GM21447 (cell line): Measurements from ENCODE around the gene PSD2.
"Not testable (repeated sequence)": the region's sequence is repeated elsewhere in the genome, so short reads cannot be mapped to it uniquely, and the experiment has no call there.

ENCODE experiments used
- ATAC-seq: cut with Tn5 transposase; IDR thresholded peaks from one replicate; pipeline ENCODE4 v1.9.1; 2021; ENCODE audit not compliant: unreplicated experiment

Gene PSD2

DNA sequence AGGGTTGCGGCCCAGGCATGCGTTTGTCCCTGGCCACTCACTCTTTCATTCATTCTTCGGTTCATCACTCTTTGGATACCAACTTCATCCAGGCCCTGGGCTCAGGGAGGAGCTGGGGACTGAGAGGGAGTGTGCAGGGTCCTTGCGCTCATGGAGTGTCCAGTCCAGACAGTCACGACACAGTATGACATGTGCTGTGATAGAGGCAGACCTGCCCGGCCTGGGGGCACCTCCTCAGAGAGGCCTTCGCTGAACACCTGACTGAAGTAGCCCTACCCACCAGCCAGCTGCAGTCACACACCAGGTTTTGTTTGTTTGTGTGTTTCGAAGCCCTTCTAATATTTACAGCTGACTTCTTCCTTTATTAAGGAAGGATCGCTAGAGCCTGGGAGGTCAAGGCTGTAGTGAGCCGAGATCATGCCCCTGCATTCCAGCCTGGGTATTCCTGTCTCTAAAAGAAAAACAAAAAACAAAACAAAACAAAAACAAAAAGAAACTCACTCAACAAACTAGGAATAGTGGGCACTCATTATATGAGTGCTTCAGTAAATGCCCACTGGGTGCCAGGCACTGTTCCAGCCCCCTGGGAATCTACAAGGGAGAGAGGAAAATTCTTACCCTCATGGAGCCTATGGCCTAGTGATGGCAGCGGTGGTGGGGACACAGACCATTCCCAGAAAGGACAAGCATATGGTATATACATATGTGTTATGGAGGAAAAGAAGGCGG is 6.3 kb upstream of the PSD2 start:
- ATAC-seq, result no peak

DNA sequence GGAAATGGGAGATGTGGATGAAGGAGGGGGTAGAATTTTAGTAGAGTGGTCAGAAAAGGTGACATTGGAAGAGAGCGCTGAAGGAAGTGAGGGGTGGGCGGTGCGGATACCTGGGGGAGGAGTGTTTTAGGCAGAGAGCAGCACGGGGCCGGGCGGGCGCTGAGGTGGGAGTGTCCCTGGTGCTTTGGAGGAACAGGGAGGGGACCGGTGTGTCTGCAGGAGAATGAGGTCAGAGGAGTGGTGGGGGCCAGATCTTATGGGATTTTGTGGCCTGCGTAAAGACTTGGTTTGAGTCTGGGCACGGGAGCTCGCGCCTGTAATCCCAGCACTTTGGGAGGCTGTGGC is 5.8 kb upstream of the PSD2 start:
- ATAC-seq, result no peak

GRCh38 chr5:139792218-139792617 is 3.4 kb upstream of the PSD2 start:
- ATAC-seq, result no peak

DNA sequence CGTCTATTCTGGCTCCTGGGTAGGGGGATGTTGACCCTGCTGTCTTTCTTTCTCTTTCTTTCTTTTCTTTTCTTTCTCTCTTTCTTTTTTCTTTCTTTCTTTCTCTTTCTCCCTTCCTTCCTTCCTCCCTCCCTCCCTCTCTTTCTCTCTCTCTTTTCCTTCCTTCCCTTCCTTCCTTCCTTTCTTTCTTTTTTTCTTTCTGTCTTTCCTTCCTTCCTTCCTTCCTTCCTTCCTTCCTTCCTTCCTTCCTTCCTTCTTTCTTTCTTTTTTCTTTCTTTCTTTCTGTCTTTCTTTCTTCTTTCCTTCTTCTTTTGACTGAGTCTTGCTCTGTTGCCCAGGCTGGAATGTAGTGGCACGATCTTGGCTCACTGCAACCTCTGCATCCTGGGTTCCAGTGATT is 3.0 kb upstream of the PSD2 start:
- not testable (repeated sequence) for ATAC-seq

GRCh38 chr5:139794067-139794846 is 1.4 kb upstream of the PSD2 start:
- no peak for ATAC-seq

GRCh38 chr5:139796061-139796806 is 626 bp downstream of the PSD2 start:
- ATAC-seq, result no peak

GRCh38 chr5:139797335-139797734 is 1.7 kb downstream of the PSD2 start:
- no peak for ATAC-seq

- no peak for ATAC-seq
Measured at GRCh38 chr5:139797856-139798510, 2.4 kb downstream of the PSD2 start.

- ATAC-seq, result no peak
Measured at GRCh38 chr5:139798883-139799282, 3.3 kb downstream of the PSD2 start.

- no peak for ATAC-seq
Measured at GRCh38 chr5:139799359-139799758, 3.8 kb downstream of the PSD2 start.

GRCh38 chr5:139803978-139804377 is 8.4 kb downstream of the PSD2 start:
- ATAC-seq, result no peak

- no peak for ATAC-seq
Measured at GRCh38 chr5:139804800-139805397, 9.3 kb downstream of the PSD2 start.

- ATAC-seq, result no peak
Measured at GRCh38 chr5:139805545-139805944, 9.9 kb downstream of the PSD2 start.

DNA sequence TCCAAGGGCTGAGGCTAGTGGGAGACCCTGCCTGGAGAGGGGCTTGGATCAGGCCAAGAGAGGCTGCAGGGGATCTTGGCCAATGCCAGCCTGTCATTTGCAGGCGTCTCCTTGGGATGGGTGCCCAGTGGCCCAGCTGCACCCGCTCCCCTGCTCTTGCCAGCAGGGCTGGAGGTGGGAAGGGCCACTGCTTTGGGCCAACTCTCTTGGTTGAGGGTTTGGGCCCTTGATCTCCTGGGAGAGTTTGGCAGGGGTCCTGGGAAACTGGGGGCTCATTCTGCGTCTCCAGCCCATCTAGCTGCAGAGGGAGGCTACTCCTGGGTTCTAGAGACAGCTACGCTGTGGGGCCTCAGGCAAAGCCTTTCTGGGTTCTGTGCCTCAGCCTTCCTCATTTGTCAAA is 10.5 kb downstream of the PSD2 start:
- ATAC-seq, result no peak

- ATAC-seq, result no peak
Measured at GRCh38 chr5:139806726-139807646, 11.4 kb downstream of the PSD2 start.

DNA sequence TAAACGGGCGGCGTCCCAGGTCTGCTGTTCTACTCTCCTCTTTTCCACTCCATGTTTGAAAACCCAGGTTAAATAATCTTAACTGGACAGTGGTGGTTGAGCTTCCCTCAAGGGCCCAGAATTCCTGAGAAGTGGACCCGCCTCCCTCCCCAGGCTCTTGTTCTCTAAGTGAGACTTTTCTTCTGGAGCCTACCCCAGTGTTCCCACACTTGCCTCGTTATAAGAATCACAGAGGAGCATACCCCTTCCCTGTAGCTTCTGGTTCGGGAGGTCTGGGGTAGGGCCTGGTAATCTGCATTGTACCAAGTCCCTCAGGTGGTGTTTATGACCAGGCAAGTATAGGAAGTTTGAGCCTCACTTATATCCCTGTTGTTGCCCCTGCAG is 12.0 kb downstream of the PSD2 start:
- no peak for ATAC-seq

GRCh38 chr5:139808481-139809330 is 13.1 kb downstream of the PSD2 start:
- no peak for ATAC-seq

DNA sequence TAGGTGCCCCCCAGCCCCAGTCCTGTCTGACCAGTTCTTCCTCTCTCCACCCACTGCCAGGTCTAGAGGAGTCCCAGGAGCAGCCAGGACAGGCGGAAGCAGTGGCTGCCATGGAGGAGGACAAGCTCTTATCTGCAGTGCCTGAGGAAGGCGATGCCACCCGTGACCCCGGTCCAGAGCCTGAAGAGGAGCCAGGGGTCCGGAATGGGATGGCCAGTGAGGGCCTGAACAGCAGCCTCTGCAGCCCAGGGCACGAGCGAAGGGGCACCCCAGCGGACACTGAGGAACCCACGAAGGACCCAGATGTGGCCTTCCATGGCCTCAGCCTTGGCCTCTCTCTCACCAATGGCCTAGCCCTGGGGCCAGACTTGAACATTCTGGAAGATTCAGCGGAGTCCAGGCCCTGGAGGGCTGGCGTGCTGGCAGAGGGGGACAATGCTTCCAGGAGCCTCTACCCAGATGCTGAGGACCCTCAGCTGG is 13.8 kb downstream of the PSD2 start:
- no peak for ATAC-seq
